Upper lobe of left lung (tissue), 4 donors: ENCODE measurements around the gene TCF7L1.

Experiments used
- EP300 ChIP-seq, 4 donors: sonication (generic); formaldehyde crosslinking; IDR thresholded peaks; one replicate each; pipeline ENCODE4 v1.5.1; 2017; ENCODE audit warnings: antibody characterized with exemption in 4 of 4, control low read depth in 2 of 4
- POLR2A ChIP-seq, 4 donors: fragments of 450-650 bp; IDR thresholded peaks; one replicate each; pipeline ENCODE4 v1.5.1; 2016 to 2017; ENCODE audit warnings: antibody characterized with exemption in 4 of 4, mild to moderate bottlenecking in 2 of 4
- TF ChIP-seq, protein P1 (sequence below), 6 experiments: fragments of 450-650 bp in 4 of 6; fragments of 200-600 bp in 2 of 6; sonication (generic) in 2 of 6; IDR thresholded peaks; one replicate each; pipeline ENCODE4 v1.5.1; 2016 to 2019; ENCODE audit warnings: antibody characterized with exemption in 6 of 6

DNA sequence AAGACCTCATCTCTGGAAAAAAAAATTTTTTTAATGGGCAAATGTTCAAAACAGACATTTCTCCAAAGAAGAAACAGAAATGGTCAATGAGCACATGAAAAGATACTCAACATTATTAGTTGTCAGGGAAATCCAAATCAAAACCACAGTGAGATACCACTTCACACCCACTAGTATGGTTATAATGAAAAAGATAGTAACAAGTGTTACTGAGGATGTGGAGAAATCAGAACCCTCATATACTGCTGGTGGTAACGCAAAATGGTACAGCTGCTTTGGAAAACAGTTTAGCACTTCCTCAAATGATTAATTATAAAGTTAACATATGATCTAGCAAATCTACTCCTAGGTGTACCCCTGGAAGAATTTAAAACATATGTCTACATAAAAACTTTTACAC, 29.0 kb upstream of the TCF7L1 start:
- no peak for TF ChIP-seq POLR2A (IDR thresholded peaks at IDR 0.05)
- TF ChIP-seq, protein P1, sequence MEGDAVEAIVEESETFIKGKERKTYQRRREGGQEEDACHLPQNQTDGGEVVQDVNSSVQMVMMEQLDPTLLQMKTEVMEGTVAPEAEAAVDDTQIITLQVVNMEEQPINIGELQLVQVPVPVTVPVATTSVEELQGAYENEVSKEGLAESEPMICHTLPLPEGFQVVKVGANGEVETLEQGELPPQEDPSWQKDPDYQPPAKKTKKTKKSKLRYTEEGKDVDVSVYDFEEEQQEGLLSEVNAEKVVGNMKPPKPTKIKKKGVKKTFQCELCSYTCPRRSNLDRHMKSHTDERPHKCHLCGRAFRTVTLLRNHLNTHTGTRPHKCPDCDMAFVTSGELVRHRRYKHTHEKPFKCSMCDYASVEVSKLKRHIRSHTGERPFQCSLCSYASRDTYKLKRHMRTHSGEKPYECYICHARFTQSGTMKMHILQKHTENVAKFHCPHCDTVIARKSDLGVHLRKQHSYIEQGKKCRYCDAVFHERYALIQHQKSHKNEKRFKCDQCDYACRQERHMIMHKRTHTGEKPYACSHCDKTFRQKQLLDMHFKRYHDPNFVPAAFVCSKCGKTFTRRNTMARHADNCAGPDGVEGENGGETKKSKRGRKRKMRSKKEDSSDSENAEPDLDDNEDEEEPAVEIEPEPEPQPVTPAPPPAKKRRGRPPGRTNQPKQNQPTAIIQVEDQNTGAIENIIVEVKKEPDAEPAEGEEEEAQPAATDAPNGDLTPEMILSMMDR (IDR thresholded peaks at IDR 0.05), result no peak
- TF ChIP-seq EP300 (IDR thresholded peaks at IDR 0.05), result no peak
